K562 (cell line): Measurements from ENCODE around the gene OLIG2. TPM values are rescaled to one million over a fixed set of nuclear protein-coding genes. Genes with fewer than 3 reads are reported as not detected.

Experiments used
- ATAC-seq: fragments of 200-7000 bp; cut with Tn5 transposase; 3 replicates; pipeline ENCODE4 v1.9.1; 2020; ENCODE audit warnings: moderate library complexity
- BruUV-seq: library from RNA; stranded (reverse); fragments of 400-500 nt; replicated peaks from 2 replicates; lab custom pipeline; 2021; lab: Mats Ljungman, UMichigan
- CTCF ChIA-PET: fragments of 300-600 bp; formaldehyde crosslinking; extraction: SDS; loops from one replicate; lab custom pipeline; 2021; ENCODE audit warnings: low intra/inter-chr PET ratio; lab: Yijun Ruan, JAX
- POLR2A ChIA-PET: fragments of 300-600, 350-650 bp; sonication (Branson Sonifier 250); formaldehyde crosslinking; extraction: SDS; loops from one replicate; lab custom pipeline; 2021; ENCODE audit warnings: antibody characterized with exemption, inconsistent platforms; lab: Yijun Ruan, JAX
- DNase-seq, 4 experiments: peaks; one replicate each; pipeline versions ENCODE4 v3.0.0 to v3.0.0-alpha.2; 2011 to 2018; ENCODE audit warnings: low spot score in 3 of 4, mixed read lengths in 3 of 4; ENCODE audit errors: extremely low read depth in 1 of 4
- FAIRE-seq: peaks from 2 replicates; lab custom pipeline; 2011; peaks lifted over from hg19 to GRCh38; lab: Jason Lieb, UNC
- H2AFZ ChIP-seq: 2 replicates; pipeline ENCODE4 v1.6.0; 2011; ENCODE audit warnings: low read depth, low read length, control low read depth, inconsistent platforms
- H3K27ac ChIP-seq: fragments of 200-600 bp; 3 replicates; pipeline ENCODE4 v1.8.0; 2011; ENCODE audit warnings: low read depth, mild to moderate bottlenecking, control low read depth, inconsistent platforms, low read length, moderate library complexity, mixed read lengths; ENCODE audit errors: extremely low read depth
- H3K27me3 ChIP-seq, 2 experiments: fragments of 300-600 bp in 1 of 2; 2 replicates in 1 of 2; 3 replicates in 1 of 2; pipeline versions ENCODE4 v1.6.0 to v1.8.0; 2011; ENCODE audit warnings: inconsistent platforms in 2 of 2, low read length in 2 of 2, mild to moderate bottlenecking in 1 of 2, mixed read lengths in 1 of 2, moderate library complexity in 1 of 2; ENCODE audit not compliant: control insufficient read depth in 2 of 2, insufficient read depth in 2 of 2
- H3K36me3 ChIP-seq: fragments of 300-600 bp; 3 replicates; pipeline ENCODE4 v1.8.0; 2011; ENCODE audit warnings: mild to moderate bottlenecking, low read length, inconsistent platforms; ENCODE audit not compliant: control insufficient read depth, insufficient read depth
- H3K4me1 ChIP-seq, 2 experiments: fragments of 200-600 bp in 1 of 2; replicated peaks in 1 of 2; 2 replicates in 1 of 2; 3 replicates in 1 of 2; pipeline versions ENCODE4 v1.5.1 to v1.8.0; 2011; ENCODE audit warnings: inconsistent platforms in 2 of 2, low read length in 2 of 2, mild to moderate bottlenecking in 1 of 2, mixed read lengths in 1 of 2, moderate library complexity in 1 of 2; ENCODE audit not compliant: control insufficient read depth in 2 of 2, insufficient read depth in 2 of 2
- H3K4me2 ChIP-seq: 2 replicates; pipeline ENCODE4 v1.6.1; 2011; ENCODE audit warnings: low read length, control low read depth, inconsistent platforms, mixed read lengths; ENCODE audit not compliant: insufficient read depth
- H3K4me3 ChIP-seq: fragments of 200-600 bp; sonication (generic), shearing (Covaris generic); 2 replicates; pipeline ENCODE4 v1.5.1; 2016; ENCODE audit warnings: control low read depth, inconsistent platforms
- H3K79me2 ChIP-seq: fragments of 200-600 bp; 3 replicates; pipeline ENCODE4 v1.8.0; 2011; ENCODE audit warnings: low read length, inconsistent platforms; ENCODE audit not compliant: control insufficient read depth, insufficient read depth
- H3K9ac ChIP-seq, 2 experiments: 2 replicates each; pipeline versions ENCODE4 v1.6.0 to v1.6.1; 2011; ENCODE audit warnings: low read depth in 2 of 2, low read length in 2 of 2, control low read depth in 1 of 2, inconsistent platforms in 1 of 2, mild to moderate bottlenecking in 1 of 2, mixed read lengths in 1 of 2; ENCODE audit not compliant: insufficient read depth in 1 of 2
- H3K9me1 ChIP-seq: one replicate; pipeline ENCODE4 v1.6.0; 2011; ENCODE audit warnings: inconsistent platforms, mild to moderate bottlenecking, low read length, moderate library complexity; ENCODE audit not compliant: control insufficient read depth, insufficient read depth
- H3K9me3 ChIP-seq: replicated peaks from 2 replicates; pipeline ENCODE4 v1.5.1; 2011; ENCODE audit warnings: low read depth, low read length, inconsistent platforms; ENCODE audit not compliant: control insufficient read depth, insufficient read depth
- H4K20me1 ChIP-seq: replicated peaks from 2 replicates; pipeline ENCODE4 v1.6.1; 2011; ENCODE audit warnings: low read length, inconsistent platforms, mixed read lengths; ENCODE audit not compliant: control insufficient read depth, insufficient read depth
- EHMT2 ChIP-seq: fragments of 450-650 bp; IDR thresholded peaks from 2 replicates; pipeline ENCODE4 v1.6.1; 2018; ENCODE audit warnings: antibody characterized with exemption
- ELK1 ChIP-seq: sonication (generic); formaldehyde crosslinking; IDR thresholded peaks from 2 replicates; pipeline ENCODE4 v1.8.1; 2022; ENCODE audit warnings: missing genetic modification reagents
- HNRNPL ChIP-seq: fragments of 200-400 bp; formaldehyde crosslinking; IDR thresholded peaks from 2 replicates; pipeline ENCODE4 v1.6.1; 2017; ENCODE audit warnings: low read depth, mild to moderate bottlenecking, low read length
- REST ChIP-seq, 2 experiments: fragments of 450-650 bp; formaldehyde crosslinking in 1 of 2; IDR thresholded peaks; 2 replicates each; pipeline versions ENCODE4 v1.4.0 to v1.6.1; 2014 to 2020; ENCODE audit warnings: mild to moderate bottlenecking in 2 of 2, borderline replicate concordance in 1 of 2, low read depth in 1 of 2
- WGBS: fragments of 100-300 bp; shearing (Covaris generic); methylation state at CpG from one replicate; pipeline ENCODE4 v1.1.6; 2016; ENCODE audit warnings: low coverage, mixed read lengths; ENCODE audit not compliant: insufficient coverage; ENCODE audit errors: missing lambda C conversion rate; 5-methylcytosine and 5-hydroxymethylcytosine counted together
- in situ Hi-C: fragments of 300-500 bp; cut with MboI; formaldehyde crosslinking; loops from 4 replicates; pipeline ENCODE4 v1.15.0; 2018; ENCODE audit warnings: inconsistent platforms, mixed read lengths
- intact Hi-C: fragments of 100-400 bp; cut with micrococcal nuclease; formaldehyde crosslinking; loops from 2 replicates; pipeline ENCODE4 v1.14.2; 2022
- polyA plus RNA-seq, 8 experiments: library from polyadenylated mRNA; depleted of rRNA in 4 of 8; stranded (reverse) in 5 of 8; unstranded in 3 of 8; fragments of >200 nt; fragmentation: Nextera tagmentation in 2 of 8; fragmentation: Illumina TruSeq in 1 of 8; extraction: Ambion mirVana in 2 of 8; extraction: Trizol in 1 of 8; gene quantifications; 2 replicates each; pipeline versions ENCODE4 v1.2.1 to v1.2.3, GENCODE V29; 2011 to 2014; ENCODE audit warnings: inconsistent platforms in 1 of 8, missing spikeins in 1 of 8
- total RNA-seq, 7 experiments: library from RNA; depleted of rRNA in 6 of 7; stranded (reverse); fragments of >200 nt in 6 of 7; fragmentation: Illumina TruSeq in 2 of 7; extraction: Trizol in 2 of 7; gene quantifications; 2 replicates each; pipeline versions ENCODE4 v1.2.1 to v1.2.3, GENCODE V29; 2011 to 2021; ENCODE audit warnings: low replicate concordance in 1 of 7

Gene OLIG2
- total and polyA plus RNA-seq, 9 of the 15 experiments (the other 6 are each of a cell fraction or from before 2014, with no cell fraction given): not detected

GRCh38 chr21:33013626-33014025, 12.1 kb upstream of the OLIG2 start:
- DNase-seq: no peak
- no peak overlapping the region for H3K9ac ChIP-seq
- H3K9me1 ChIP-seq: no peaks in the 10 kb centered on the region
- H3K9me3 ChIP-seq: no peaks in the 10 kb centered on the region
- H3K4me1 ChIP-seq: no peaks in the 10 kb centered on the region
- in situ Hi-C loops: no loop called here
- no peaks in the 10 kb centered on the region for H3K36me3 ChIP-seq
- no peak overlapping the region for H3K4me3 ChIP-seq
- ChIA-PET CTCF (no interaction called here), POLR2A (no interaction called here)
- H3K27ac ChIP-seq: no peak overlapping the region
- 0% methylated on average over 3 of the region's 3 CpGs for WGBS
- TF ChIP-seq REST (IDR thresholded peaks at IDR 0.05; ENCODE audit: borderline replicate concordance): peak; percentile 60
- TF ChIP-seq REST (CRISPR knock-in tag; IDR thresholded peaks at IDR 0.05; ENCODE audit: low read depth): no peak
- peak; percentile 35; the same call in 1 of the 2 replicates for TF ChIP-seq EHMT2
- TF ChIP-seq ELK1 (CRISPR knock-in tag): no peak
- no peak for TF ChIP-seq HNRNPL
- no peak for FAIRE-seq
- H4K20me1 ChIP-seq: no peaks in the 10 kb centered on the region; the same call in 1 of the 2 replicates
- BruUV-seq: no TSS peak
- H2AFZ ChIP-seq: no peak overlapping the region
- no peak for ATAC-seq
- H3K79me2 ChIP-seq: no peaks in the 10 kb centered on the region
- peaks cover 0 to 12% of the 10 kb centered on the region in 2 experiments; a peak in 2 of 5 replicates for H3K27me3 ChIP-seq
- intact Hi-C loops: no loop called here
- H3K4me2 ChIP-seq: no peak overlapping the region
